ENCODE data around the gene SLC39A8. TPM values are rescaled to one million over a fixed set of nuclear protein-coding genes. Genes with fewer than 3 reads are reported as not detected.

Gene SLC39A8
- total RNA-seq, 4 donors from 2014 or later: 2.9 to 8.6 (median 6.3) TPM

DNA sequence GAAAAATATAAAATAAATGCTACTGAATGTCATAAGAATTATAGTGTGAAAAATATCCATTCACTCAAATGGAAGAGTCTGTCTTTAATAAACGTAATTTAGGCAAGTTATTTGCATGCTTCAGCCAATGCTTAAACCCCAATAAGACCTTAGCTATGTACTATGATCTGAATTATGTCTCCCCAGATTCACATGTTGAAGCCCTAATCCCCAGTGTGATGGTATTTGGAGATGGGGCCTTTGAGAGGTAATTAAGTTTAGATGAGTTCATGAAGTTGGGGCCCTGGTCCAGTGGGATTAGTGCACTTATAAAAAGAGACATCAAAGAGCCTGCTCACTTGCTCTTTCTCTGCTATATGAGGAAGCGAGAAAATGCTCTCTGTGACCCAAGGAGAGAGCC is 28.7 kb downstream of the SLC39A8 start:
- Histone ChIP-seq H3K36me3 (no peaks in the 10 kb centered on the region), H3K9me3 (no peaks in the 10 kb centered on the region), H3K27ac (no peak overlapping the region), H3K4me3 (no peak overlapping the region), H3K27me3 (no peaks in the 10 kb centered on the region), H3K4me1 (no peaks in the 10 kb centered on the region)
- TF ChIP-seq POLR2A (IDR thresholded peaks at IDR 0.05): no peak
- TF ChIP-seq CTCF (IDR thresholded peaks at IDR 0.05): no peak
- no peak for DNase-seq
- intact Hi-C loops (cut with DNase I): no loop called here
- WGBS, 2 donors: 86 to 92% methylated on average over 1 to 2 of the region's 2 CpGs

GRCh38 chr4:102315532-102315931 is 29.8 kb downstream of the SLC39A8 start:
- no peak for TF ChIP-seq POLR2A (IDR thresholded peaks at IDR 0.05)
- no peak for TF ChIP-seq CTCF (IDR thresholded peaks at IDR 0.05)
- 90% methylated on average over 2 of the region's 2 CpGs for WGBS, 2 donors

GRCh38 chr4:102312417-102312816 is 32.9 kb downstream of the SLC39A8 start:
- intact Hi-C loops (cut with DNase I): no loop called here
- H3K27ac ChIP-seq: no peak overlapping the region
- 65 to 68% methylated on average over 2 of the region's 2 CpGs for WGBS, 2 donors

More at GRCh38 chr4:102315532-102315931, 29.8 kb downstream of the SLC39A8 start:
- Histone ChIP-seq H3K36me3 (no peaks in the 10 kb centered on the region), H3K27ac (no peak overlapping the region), H3K4me3 (no peak overlapping the region), H3K4me1 (no peaks in the 10 kb centered on the region), H3K27me3 (no peaks in the 10 kb centered on the region), H3K9me3 (no peaks in the 10 kb centered on the region)
- intact Hi-C loops (cut with DNase I): no loop called here
- no peak for DNase-seq

GRCh38 chr4:102311912-102312311 is 33.4 kb downstream of the SLC39A8 start:
- no peaks in the 10 kb centered on the region for H3K9me3 ChIP-seq
- DNase-seq: no peak
- H3K27me3 ChIP-seq: no peaks in the 10 kb centered on the region
- no peaks in the 10 kb centered on the region for H3K36me3 ChIP-seq
- no peak overlapping the region for H3K27ac ChIP-seq
- intact Hi-C loops (cut with DNase I): no loop called here
- TF ChIP-seq CTCF (IDR thresholded peaks at IDR 0.05) (no peak), POLR2A (IDR thresholded peaks at IDR 0.05) (no peak)
- no peak overlapping the region for H3K4me3 ChIP-seq
- 57 to 67% methylated on average over 2 of the region's 2 CpGs for WGBS, 2 donors
- no peaks in the 10 kb centered on the region for H3K4me1 ChIP-seq

More at GRCh38 chr4:102312417-102312816, 32.9 kb downstream of the SLC39A8 start:
- DNase-seq: no peak
- Histone ChIP-seq H3K4me1 (no peaks in the 10 kb centered on the region), H3K4me3 (no peak overlapping the region), H3K9me3 (no peaks in the 10 kb centered on the region), H3K27me3 (no peaks in the 10 kb centered on the region), H3K36me3 (no peaks in the 10 kb centered on the region)
- TF ChIP-seq POLR2A (IDR thresholded peaks at IDR 0.05): no peak
- no peak for TF ChIP-seq CTCF (IDR thresholded peaks at IDR 0.05)

GRCh38 chr4:102311407-102311806 is 33.9 kb downstream of the SLC39A8 start:
- WGBS, 2 donors: 84 to 97% methylated on average over 1 of the region's 1 CpG
- intact Hi-C loops (cut with DNase I): no loop called here
- Histone ChIP-seq H3K4me1 (no peaks in the 10 kb centered on the region), H3K4me3 (no peak overlapping the region), H3K27ac (no peak overlapping the region), H3K9me3 (no peaks in the 10 kb centered on the region), H3K36me3 (no peaks in the 10 kb centered on the region), H3K27me3 (no peaks in the 10 kb centered on the region)
- TF ChIP-seq CTCF (IDR thresholded peaks at IDR 0.05) (no peak), POLR2A (IDR thresholded peaks at IDR 0.05) (no peak)
- DNase-seq: no peak
